Activated CD4-positive, alpha-beta T cell treated with anti-CD3 and anti-CD28 coated beads, Interleukin-10, Interleukin-2, amounts not matched to agents 100 ng/mL and 50 ng/mL, durations not matched to agents 16 hours and 8 hours (primary cell): ENCODE measurements around the gene PSMD2.

Experiments used
- DNase-seq: peaks from one replicate; pipeline ENCODE4 v3.0.0-alpha.2; 2020

PSMD2 gene

GRCh38 chr3:184283681-184284080 lies 15.4 kb upstream of the PSMD2 start:
- no peak for DNase-seq

GRCh38 chr3:184284696-184285095 lies 14.3 kb upstream of the PSMD2 start:
- peak; percentile 46 for DNase-seq

- DNase-seq, result peak; percentile 73
These were observed 9.6 kb upstream of the PSMD2 start for GRCh38 chr3:184289426-184289938.

GRCh38 chr3:184290331-184290730 lies 8.7 kb upstream of the PSMD2 start:
- DNase-seq, result no peak

GRCh38 chr3:184291044-184291737 lies 7.8 kb upstream of the PSMD2 start:
- DNase-seq, result no peak

- DNase-seq, result no peak
These were observed 7.1 kb upstream of the PSMD2 start for GRCh38 chr3:184291738-184292445.

- no peak for DNase-seq
These were observed 3.3 kb upstream of the PSMD2 start for GRCh38 chr3:184295771-184296170.

GRCh38 chr3:184296616-184297015 lies 2.4 kb upstream of the PSMD2 start:
- DNase-seq, result no peak

- peak; percentile 19 for DNase-seq
These were observed 692 bp downstream of the PSMD2 start for GRCh38 chr3:184299488-184300377.

- no peak for DNase-seq
These were observed 1.3 kb downstream of the PSMD2 start for GRCh38 chr3:184300378-184300720.

GRCh38 chr3:184305577-184305976 lies 6.5 kb downstream of the PSMD2 start:
- DNase-seq, result no peak

- no peak for DNase-seq
These were observed 7.4 kb downstream of the PSMD2 start for GRCh38 chr3:184306341-184306972.

- no peak for DNase-seq
These were observed 8.9 kb downstream of the PSMD2 start for GRCh38 chr3:184307915-184308314.

GRCh38 chr3:184308744-184309143 lies 9.7 kb downstream of the PSMD2 start:
- DNase-seq, result no peak

GRCh38 chr3:184311633-184312032 lies 12.6 kb downstream of the PSMD2 start:
- no peak for DNase-seq

GRCh38 chr3:184314363-184314699 lies 15.3 kb downstream of the PSMD2 start, which contains the start of gene EIF4G1:
Gene EIF4G1 (plus strand): TSS chr3:184314606. CDS start chr3:184315797, 1,191 bp downstream.
- peak; percentile 97 for DNase-seq

- peak; percentile 77 for DNase-seq
These were observed 15.9 kb downstream of the PSMD2 start for GRCh38 chr3:184314700-184315542.

GRCh38 chr3:184315543-184315867 lies 16.5 kb downstream of the PSMD2 start:
- no peak for DNase-seq

GRCh38 chr3:184315871-184316661 lies 17.0 kb downstream of the PSMD2 start:
- DNase-seq, result no peak

- DNase-seq, result no peak
These were observed 17.8 kb downstream of the PSMD2 start for GRCh38 chr3:184316792-184317191.

- no peak for DNase-seq
These were observed 18.2 kb downstream of the PSMD2 start for GRCh38 chr3:184317201-184317600.
